Liver (tissue), 9 donors: Measurements from ENCODE around the gene PEX11G. TPM values are rescaled to one million over a fixed set of nuclear protein-coding genes. Genes with fewer than 3 reads are reported as not detected.

Experiments used
- DNase-seq: peaks from one replicate; pipeline ENCODE4 v3.0.0-alpha.2; 2017; ENCODE audit warnings: low spot score
- H3K27ac ChIP-seq, 2 donors: one replicate each; pipeline ENCODE4 v1.7.0; 2013; ENCODE audit warnings: inconsistent platforms in 2 of 2, low read length in 2 of 2, control low read depth in 1 of 2, low read depth in 1 of 2, mild to moderate bottlenecking in 1 of 2
- H3K27me3 ChIP-seq, 4 donors: one replicate each; pipeline versions ENCODE4 v1.6.1 to v1.7.0; 2013; ENCODE audit warnings: low read length in 3 of 4, inconsistent platforms in 1 of 4, mild to moderate bottlenecking in 1 of 4, moderate library complexity in 1 of 4; ENCODE audit not compliant: control insufficient read depth in 4 of 4, insufficient read depth in 4 of 4
- H3K36me3 ChIP-seq, 4 donors: one replicate each; pipeline versions ENCODE4 v1.6.1 to v1.7.0; 2013; ENCODE audit warnings: low read length in 3 of 4, mild to moderate bottlenecking in 3 of 4, low read depth in 1 of 4, moderate library complexity in 1 of 4; ENCODE audit not compliant: control insufficient read depth in 4 of 4, insufficient read depth in 3 of 4
- H3K4me1 ChIP-seq, 4 donors: one replicate each; pipeline versions ENCODE4 v1.6.1 to v1.7.0; 2013; ENCODE audit warnings: low read length in 3 of 4, mild to moderate bottlenecking in 3 of 4, moderate library complexity in 1 of 4; ENCODE audit not compliant: control insufficient read depth in 4 of 4, insufficient read depth in 4 of 4
- H3K4me3 ChIP-seq, 3 donors: one replicate each; pipeline versions ENCODE4 v1.6.1 to v1.7.0; 2013; ENCODE audit warnings: low read length in 3 of 3, control low read depth in 1 of 3, low read depth in 1 of 3, mild to moderate bottlenecking in 1 of 3
- H3K9ac ChIP-seq, 2 donors: one replicate each; pipeline ENCODE4 v1.7.0; 2013; ENCODE audit warnings: low read length in 2 of 2, mild to moderate bottlenecking in 2 of 2, moderate library complexity in 2 of 2, control low read depth in 1 of 2, low read depth in 1 of 2
- H3K9me3 ChIP-seq, 4 donors: one replicate each; pipeline versions ENCODE4 v1.6.1 to v1.7.0; 2013; ENCODE audit warnings: low read length in 3 of 4; ENCODE audit not compliant: control insufficient read depth in 4 of 4
- EGR1 ChIP-seq, 2 donors: IDR thresholded peaks; 2 replicates each; pipeline ENCODE4 v1.6.1; 2016 to 2018; ENCODE audit warnings: antibody characterized with exemption in 2 of 2, low read depth in 2 of 2
- FOXA1 ChIP-seq: IDR thresholded peaks from 2 replicates; pipeline ENCODE4 v1.6.1; 2016; ENCODE audit warnings: antibody characterized with exemption
- GABPA ChIP-seq, 2 donors: IDR thresholded peaks in 1 of 2; conservative IDR thresholded peaks in 1 of 2; 2 replicates each; pipeline ENCODE4 v1.6.1; 2016; ENCODE audit warnings: antibody characterized with exemption in 2 of 2, mild to moderate bottlenecking in 1 of 2, moderate library complexity in 1 of 2
- HNF4G ChIP-seq: IDR thresholded peaks from 2 replicates; pipeline ENCODE4 v1.6.1; 2016; ENCODE audit warnings: antibody characterized with exemption
- NR2F2 ChIP-seq: IDR thresholded peaks from 2 replicates; pipeline ENCODE4 v1.6.1; 2016; ENCODE audit warnings: antibody characterized with exemption
- RAD21 ChIP-seq, 2 donors: IDR thresholded peaks; 2 replicates each; pipeline ENCODE4 v1.6.1; 2016; ENCODE audit warnings: antibody characterized with exemption in 2 of 2, mild to moderate bottlenecking in 2 of 2
- RXRA ChIP-seq, 2 donors: IDR thresholded peaks; 2 replicates each; pipeline ENCODE4 v1.6.1; 2017 to 2018; ENCODE audit warnings: antibody characterized with exemption in 2 of 2, mild to moderate bottlenecking in 1 of 2
- SP1 ChIP-seq: IDR thresholded peaks from 2 replicates; pipeline ENCODE4 v1.6.1; 2018; ENCODE audit warnings: antibody characterized with exemption, mild to moderate bottlenecking
- TAF1 ChIP-seq: conservative IDR thresholded peaks from 2 replicates; pipeline ENCODE4 v1.6.1; 2016; ENCODE audit warnings: antibody characterized with exemption, mild to moderate bottlenecking
- YY1 ChIP-seq: IDR thresholded peaks from 2 replicates; pipeline ENCODE4 v1.6.1; 2016; ENCODE audit warnings: antibody characterized with exemption, mild to moderate bottlenecking
- WGBS: extraction: QIAGEN DNeasy Blood & Tissue Kit; methylation state at CpG from one replicate; pipeline ENCODE4 v1.1.7; 2013; 5-methylcytosine and 5-hydroxymethylcytosine counted together
- polyA plus RNA-seq, 2 donors: library from polyadenylated mRNA; stranded (reverse) in 1 of 2; unstranded in 1 of 2; fragments of 200-250 nt in 1 of 2; fragments of >200 nt in 1 of 2; fragmentation: Nextera tagmentation in 1 of 2; extraction: Ambion mirVana in 1 of 2; gene quantifications; one replicate each; pipeline versions ENCODE4 v1.2.1 to v1.2.3, GENCODE V29; 2013 to 2015
- total RNA-seq, 2 donors: library from RNA; depleted of rRNA; stranded (reverse); fragments of >200 nt; gene quantifications; one replicate each; pipeline ENCODE4 v1.2.3, GENCODE V29; 2014
- TF ChIP-seq, protein P1 (sequence below): IDR thresholded peaks from 2 replicates; pipeline ENCODE4 v1.6.1; 2016; ENCODE audit warnings: antibody characterized with exemption
- TF ChIP-seq, protein P2 (sequence below): IDR thresholded peaks from 2 replicates; pipeline ENCODE4 v1.6.1; 2016; ENCODE audit warnings: antibody characterized with exemption
- TF ChIP-seq, protein P3 (sequence below): IDR thresholded peaks from 2 replicates; pipeline ENCODE4 v1.6.1; 2016; ENCODE audit warnings: antibody characterized with exemption, mild to moderate bottlenecking
- TF ChIP-seq, protein P4 (sequence below): fragments of 150-350 bp; IDR thresholded peaks from 2 replicates; pipeline ENCODE4 v1.5.1; 2017; ENCODE audit warnings: improper control_type of control experiment, low read depth, low read length; ENCODE audit not compliant: missing input control
- donor health status: healthy.
- donor health status: healthy.
- donor health status: healthy.
- donor health status: healthy.
- donor health status: healthy.

Gene PEX11G
- total and polyA plus RNA-seq, 4 donors: 1.9 to 10.9 (median 8.2) TPM

DNA sequence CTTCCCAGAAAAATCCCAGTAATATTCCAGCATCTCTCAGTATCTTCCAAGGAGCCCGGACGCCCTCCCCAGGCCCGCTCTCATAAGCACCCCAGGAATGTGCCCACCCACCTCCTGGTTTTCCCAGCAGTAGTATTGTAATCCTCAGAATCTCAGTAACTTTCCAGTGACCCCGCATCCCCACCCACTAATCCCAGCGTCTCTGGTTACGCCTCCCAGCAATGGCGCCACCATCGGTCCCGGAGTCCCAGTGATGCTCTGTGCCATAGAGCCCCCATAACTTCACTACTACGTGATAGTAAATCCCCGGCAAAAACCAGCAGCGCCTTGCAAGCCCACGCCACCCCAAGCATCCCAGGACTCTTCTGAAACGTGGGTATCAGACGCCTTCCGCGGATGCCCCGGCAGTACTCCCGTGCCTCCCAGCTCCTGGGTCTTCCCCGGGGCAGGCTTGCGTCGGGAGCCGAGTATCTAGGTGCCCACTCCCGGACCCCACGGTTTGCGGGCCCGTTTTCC, 45.8 kb upstream of the PEX11G start:
- peak; percentile 51 for DNase-seq
- WGBS: under 1% methylated on average over 27 of the region's 27 CpGs
- H3K4me1 ChIP-seq: peaks cover 4 to 31% (median 22%) of the 10 kb centered on the region in 4 donors

DNA sequence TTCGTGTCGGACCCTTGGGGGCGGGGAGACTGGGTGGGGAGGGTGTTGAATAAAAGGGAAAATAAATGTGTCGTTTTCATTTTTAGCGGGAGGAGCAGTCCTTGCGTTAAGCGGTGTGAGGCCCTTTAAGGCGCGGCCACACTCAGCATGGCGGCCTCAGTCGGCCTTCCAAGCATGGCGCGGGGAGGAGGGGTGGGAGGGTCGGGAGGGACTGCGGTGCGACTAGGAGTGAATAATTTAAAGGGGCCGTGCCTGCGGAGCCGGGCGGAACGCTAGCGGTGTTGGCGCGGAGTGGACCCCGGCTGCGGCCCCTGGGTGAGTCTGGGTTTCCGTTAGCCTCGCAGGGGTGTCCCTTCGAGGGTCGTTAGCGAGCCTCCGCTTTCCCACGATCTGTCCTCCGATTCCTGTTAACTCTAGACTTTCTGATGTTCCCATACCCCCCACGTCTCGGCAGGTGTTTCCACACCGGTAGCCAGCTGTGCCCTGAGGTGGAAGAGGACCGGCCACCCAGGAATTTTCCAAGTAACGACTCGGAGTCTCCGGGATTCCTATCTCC, 45.2 kb upstream of the PEX11G start:
- peak; percentile 87 for DNase-seq
- under 1% methylated on average over 41 of the region's 41 CpGs for WGBS
- peaks cover 4 to 31% (median 22%) of the 10 kb centered on the region in 4 donors for H3K4me1 ChIP-seq
- H3K27me3 ChIP-seq: no peaks in the 10 kb centered on the region
- H3K36me3 ChIP-seq: peaks cover 0 to 22% (median 4%) of the 10 kb centered on the region in 4 donors
- H3K4me3 ChIP-seq: peak overlapping the region; percentile 59 to 94 (median 71)
- peak overlapping the region; percentile 62 to 86 for H3K9ac ChIP-seq
- peak overlapping the region; percentile 84 to 95 for H3K27ac ChIP-seq
- TF ChIP-seq SP1 (peak; percentile 1), RXRA (IDR thresholded peaks at IDR 0.05) (peak in 1 of 2 donors; percentile 24), EGR1 (IDR thresholded peaks at IDR 0.05; ENCODE audit: low read depth in 2 of 2) (peak in 1 of 2 donors; percentile 58), FOXA1 (no peak), RAD21 (IDR thresholded peaks at IDR 0.05) (peak in 1 of 2 donors; percentile 42), YY1 (peak; percentile 99), TAF1 (no peak)
- TF ChIP-seq, protein P1, sequence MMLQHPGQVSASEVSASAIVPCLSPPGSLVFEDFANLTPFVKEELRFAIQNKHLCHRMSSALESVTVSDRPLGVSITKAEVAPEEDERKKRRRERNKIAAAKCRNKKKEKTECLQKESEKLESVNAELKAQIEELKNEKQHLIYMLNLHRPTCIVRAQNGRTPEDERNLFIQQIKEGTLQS: no peak
- no peaks in the 10 kb centered on the region for H3K9me3 ChIP-seq

More for the DNA sequence above, 45.8 kb upstream of the PEX11G start:
- Histone ChIP-seq H3K4me3 (peak overlapping the region; percentile 59 to 94 (median 71)), H3K9me3 (no peaks in the 10 kb centered on the region), H3K27me3 (no peaks in the 10 kb centered on the region), H3K9ac (peak overlapping the region in 1 of 2 donors; percentile 80), H3K36me3 (peaks cover 0 to 18% (median 3%) of the 10 kb centered on the region in 4 donors), H3K27ac (peak overlapping the region; percentile 84 to 95)
- TF ChIP-seq HNF4G: no peak
- peak in 1 of 2 donors; percentile 19 for TF ChIP-seq RAD21 (IDR thresholded peaks at IDR 0.05)
- no peak for TF ChIP-seq GABPA (IDR thresholded peaks at IDR 0.05 in 1 of 2, conservative IDR thresholded peaks at IDR 0.05 in 1 of 2)
- TF ChIP-seq SP1: peak; percentile 29
- TF ChIP-seq, protein P2, sequence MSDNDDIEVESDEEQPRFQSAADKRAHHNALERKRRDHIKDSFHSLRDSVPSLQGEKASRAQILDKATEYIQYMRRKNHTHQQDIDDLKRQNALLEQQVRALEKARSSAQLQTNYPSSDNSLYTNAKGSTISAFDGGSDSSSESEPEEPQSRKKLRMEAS: no peak

DNA sequence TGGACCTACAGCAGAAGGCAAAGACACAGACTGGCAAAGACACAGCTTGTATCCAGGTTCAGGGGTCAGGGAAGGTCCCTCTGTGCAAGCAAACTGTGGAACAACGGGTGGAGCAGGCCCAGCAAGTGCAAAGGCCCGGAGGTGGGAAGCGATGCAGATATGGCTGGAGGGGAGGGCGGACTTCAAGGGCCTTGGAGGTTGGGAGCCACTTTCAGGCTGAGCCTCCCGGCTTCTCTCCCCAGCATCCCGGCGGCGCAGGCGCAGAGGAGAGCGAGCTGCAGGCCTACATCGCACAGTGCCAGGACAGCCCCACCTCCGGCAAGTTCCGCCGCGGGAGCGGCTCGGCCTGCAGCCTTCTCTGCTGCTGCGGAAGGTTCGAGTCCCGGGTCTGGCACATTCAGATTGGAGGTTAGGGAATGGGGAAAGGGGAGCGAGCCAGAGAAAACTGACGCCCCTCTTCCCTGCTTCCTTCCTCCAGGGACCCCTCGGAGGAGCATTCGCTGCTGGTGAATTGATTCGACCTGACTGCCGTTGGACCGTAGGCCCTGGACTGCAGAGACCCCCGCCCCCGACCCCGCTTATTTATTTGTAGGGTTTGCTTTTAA, 44.5 kb upstream of the PEX11G start:
- Histone ChIP-seq H3K9ac (peak overlapping the region in 1 of 2 donors; percentile 86), H3K36me3 (peaks cover 0 to 22% (median 2%) of the 10 kb centered on the region in 4 donors), H3K27me3 (no peaks in the 10 kb centered on the region), H3K4me1 (peaks cover 4 to 31% (median 22%) of the 10 kb centered on the region in 4 donors), H3K9me3 (no peaks in the 10 kb centered on the region), H3K4me3 (peak overlapping the region in 2 of 3 donors; percentile 59 to 71), H3K27ac (peak overlapping the region; percentile 84 to 95)
- WGBS: 31% methylated on average over 30 of the region's 30 CpGs
- DNase-seq: no peak
- TF ChIP-seq, protein P1: no peak
- TF ChIP-seq, protein P3, sequence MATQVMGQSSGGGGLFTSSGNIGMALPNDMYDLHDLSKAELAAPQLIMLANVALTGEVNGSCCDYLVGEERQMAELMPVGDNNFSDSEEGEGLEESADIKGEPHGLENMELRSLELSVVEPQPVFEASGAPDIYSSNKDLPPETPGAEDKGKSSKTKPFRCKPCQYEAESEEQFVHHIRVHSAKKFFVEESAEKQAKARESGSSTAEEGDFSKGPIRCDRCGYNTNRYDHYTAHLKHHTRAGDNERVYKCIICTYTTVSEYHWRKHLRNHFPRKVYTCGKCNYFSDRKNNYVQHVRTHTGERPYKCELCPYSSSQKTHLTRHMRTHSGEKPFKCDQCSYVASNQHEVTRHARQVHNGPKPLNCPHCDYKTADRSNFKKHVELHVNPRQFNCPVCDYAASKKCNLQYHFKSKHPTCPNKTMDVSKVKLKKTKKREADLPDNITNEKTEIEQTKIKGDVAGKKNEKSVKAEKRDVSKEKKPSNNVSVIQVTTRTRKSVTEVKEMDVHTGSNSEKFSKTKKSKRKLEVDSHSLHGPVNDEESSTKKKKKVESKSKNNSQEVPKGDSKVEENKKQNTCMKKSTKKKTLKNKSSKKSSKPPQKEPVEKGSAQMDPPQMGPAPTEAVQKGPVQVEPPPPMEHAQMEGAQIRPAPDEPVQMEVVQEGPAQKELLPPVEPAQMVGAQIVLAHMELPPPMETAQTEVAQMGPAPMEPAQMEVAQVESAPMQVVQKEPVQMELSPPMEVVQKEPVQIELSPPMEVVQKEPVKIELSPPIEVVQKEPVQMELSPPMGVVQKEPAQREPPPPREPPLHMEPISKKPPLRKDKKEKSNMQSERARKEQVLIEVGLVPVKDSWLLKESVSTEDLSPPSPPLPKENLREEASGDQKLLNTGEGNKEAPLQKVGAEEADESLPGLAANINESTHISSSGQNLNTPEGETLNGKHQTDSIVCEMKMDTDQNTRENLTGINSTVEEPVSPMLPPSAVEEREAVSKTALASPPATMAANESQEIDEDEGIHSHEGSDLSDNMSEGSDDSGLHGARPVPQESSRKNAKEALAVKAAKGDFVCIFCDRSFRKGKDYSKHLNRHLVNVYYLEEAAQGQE: no peak
- TF ChIP-seq GABPA (IDR thresholded peaks at IDR 0.05 in 1 of 2, conservative IDR thresholded peaks at IDR 0.05 in 1 of 2): no peak
- TF ChIP-seq NR2F2: no peak
- no peak for TF ChIP-seq YY1
- TF ChIP-seq, protein P4, sequence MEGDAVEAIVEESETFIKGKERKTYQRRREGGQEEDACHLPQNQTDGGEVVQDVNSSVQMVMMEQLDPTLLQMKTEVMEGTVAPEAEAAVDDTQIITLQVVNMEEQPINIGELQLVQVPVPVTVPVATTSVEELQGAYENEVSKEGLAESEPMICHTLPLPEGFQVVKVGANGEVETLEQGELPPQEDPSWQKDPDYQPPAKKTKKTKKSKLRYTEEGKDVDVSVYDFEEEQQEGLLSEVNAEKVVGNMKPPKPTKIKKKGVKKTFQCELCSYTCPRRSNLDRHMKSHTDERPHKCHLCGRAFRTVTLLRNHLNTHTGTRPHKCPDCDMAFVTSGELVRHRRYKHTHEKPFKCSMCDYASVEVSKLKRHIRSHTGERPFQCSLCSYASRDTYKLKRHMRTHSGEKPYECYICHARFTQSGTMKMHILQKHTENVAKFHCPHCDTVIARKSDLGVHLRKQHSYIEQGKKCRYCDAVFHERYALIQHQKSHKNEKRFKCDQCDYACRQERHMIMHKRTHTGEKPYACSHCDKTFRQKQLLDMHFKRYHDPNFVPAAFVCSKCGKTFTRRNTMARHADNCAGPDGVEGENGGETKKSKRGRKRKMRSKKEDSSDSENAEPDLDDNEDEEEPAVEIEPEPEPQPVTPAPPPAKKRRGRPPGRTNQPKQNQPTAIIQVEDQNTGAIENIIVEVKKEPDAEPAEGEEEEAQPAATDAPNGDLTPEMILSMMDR: no peak
